HepG2 (cell line): ENCODE measurements around the gene ZNF217. TPM values are rescaled to one million over a fixed set of nuclear protein-coding genes. Genes with fewer than 3 reads are reported as not detected.

Source experiments
- ATAC-seq: fragments of 200-7000 bp; cut with Tn5 transposase; 3 replicates; pipeline ENCODE4 v1.9.1; 2020; ENCODE audit warnings: mild to moderate bottlenecking, moderate library complexity
- BruUV-seq: library from RNA; stranded (reverse); fragments of 400-500 nt; replicated peaks from 2 replicates; lab custom pipeline; 2021; lab: Mats Ljungman, UMichigan
- CTCF ChIA-PET: fragments of 300-600 bp; formaldehyde crosslinking; extraction: SDS; loops from one replicate; lab custom pipeline; 2021; ENCODE audit warnings: low total read pairs, inconsistent platforms, low intra/inter-chr PET ratio; lab: Yijun Ruan, JAX
- POLR2A ChIA-PET: fragments of 350-600 bp; sonication (Branson Sonifier 250); formaldehyde crosslinking; loops from one replicate; lab custom pipeline; 2020; ENCODE audit warnings: antibody characterized with exemption, inconsistent platforms; lab: Yijun Ruan, JAX
- DNase-seq: peaks from one replicate; pipeline ENCODE4 v3.0.0-alpha.2; 2015; ENCODE audit warnings: low spot score
- FAIRE-seq: peaks from 3 replicates; lab custom pipeline; 2011; peaks lifted over from hg19 to GRCh38; lab: Jason Lieb, UNC
- H2AFZ ChIP-seq: one replicate; pipeline ENCODE4 v1.6.1; 2011; ENCODE audit warnings: low read length, inconsistent platforms
- H3K27ac ChIP-seq: fragments of 300-600 bp; 3 replicates; pipeline ENCODE4 v1.8.0; 2011; ENCODE audit warnings: mixed run types, mild to moderate bottlenecking, mixed read lengths, low read length, inconsistent platforms; ENCODE audit not compliant: insufficient read depth; ENCODE audit errors: extremely low read length
- H3K27me3 ChIP-seq, 2 experiments: fragments of 200-600 bp in 1 of 2; 2 replicates in 1 of 2; 3 replicates in 1 of 2; pipeline versions ENCODE4 v1.6.0 to v1.8.0; 2011; ENCODE audit warnings: low read length in 2 of 2, mild to moderate bottlenecking in 2 of 2, moderate library complexity in 2 of 2, inconsistent platforms in 1 of 2; ENCODE audit not compliant: insufficient read depth in 2 of 2, control insufficient read depth in 1 of 2
- H3K36me3 ChIP-seq, 2 experiments: fragments of 200-600 bp in 1 of 2; replicated peaks in 1 of 2; 2 replicates in 1 of 2; 3 replicates in 1 of 2; pipeline versions ENCODE4 v1.5.1 to v1.8.0; 2011; ENCODE audit warnings: low read length in 2 of 2, inconsistent platforms in 1 of 2; ENCODE audit not compliant: insufficient read depth in 2 of 2, control insufficient read depth in 1 of 2
- H3K4me1 ChIP-seq: 2 replicates; pipeline ENCODE4 v1.5.1; 2012; ENCODE audit warnings: low read length, inconsistent platforms; ENCODE audit not compliant: insufficient read depth
- H3K4me2 ChIP-seq: 2 replicates; pipeline ENCODE4 v1.6.0; 2011; ENCODE audit warnings: low read depth, low read length, inconsistent platforms
- H3K4me3 ChIP-seq, 3 experiments: fragments of 200-600 bp in 1 of 3; sonication (generic), shearing (Covaris generic) in 1 of 3; replicated peaks in 1 of 3; 2 replicates each; pipeline ENCODE4 v1.5.1; 2011 to 2016; ENCODE audit warnings: low read length in 3 of 3, inconsistent platforms in 2 of 3, low read depth in 2 of 3, mild to moderate bottlenecking in 2 of 3, control low read depth in 1 of 3, mixed read lengths in 1 of 3; ENCODE audit not compliant: insufficient read depth in 1 of 3
- H3K79me2 ChIP-seq: one replicate; pipeline ENCODE4 v1.6.1; 2011; ENCODE audit warnings: low read length, inconsistent platforms; ENCODE audit not compliant: insufficient read depth
- H3K9ac ChIP-seq: 2 replicates; pipeline ENCODE4 v1.6.0; 2011; ENCODE audit warnings: mild to moderate bottlenecking, low read depth, low read length, inconsistent platforms; ENCODE audit not compliant: insufficient read depth
- H3K9me3 ChIP-seq: 2 replicates; pipeline ENCODE4 v1.5.1; 2012; ENCODE audit warnings: mild to moderate bottlenecking, low read length
- H4K20me1 ChIP-seq: 2 replicates; pipeline ENCODE4 v1.6.0; 2011; ENCODE audit warnings: inconsistent platforms, mild to moderate bottlenecking, low read length, moderate library complexity; ENCODE audit not compliant: insufficient read depth
- CEBPG ChIP-seq: IDR thresholded peaks from 2 replicates; pipeline ENCODE4 v1.6.1; 2016
- FOSL2 ChIP-seq: sonication (generic); formaldehyde crosslinking; IDR thresholded peaks from 2 replicates; pipeline ENCODE4 v1.4.0; 2020; ENCODE audit warnings: missing genetic modification reagents
- FOXA3 ChIP-seq: IDR thresholded peaks from 2 replicates; pipeline ENCODE4 v1.6.1; 2016; ENCODE audit warnings: missing genetic modification reagents, missing compliant biosample characterization
- GATAD1 ChIP-seq: IDR thresholded peaks from 2 replicates; pipeline ENCODE4 v1.6.1; 2016; ENCODE audit warnings: missing genetic modification reagents, missing compliant biosample characterization
- KDM2A ChIP-seq: sonication (generic); formaldehyde crosslinking; IDR thresholded peaks from 2 replicates; pipeline ENCODE4 v1.4.0; 2020; ENCODE audit warnings: low read depth, missing genetic modification reagents, borderline replicate concordance
- MTF1 ChIP-seq: sonication (generic); formaldehyde crosslinking; IDR thresholded peaks from 2 replicates; pipeline ENCODE4 v1.5.0; 2020; ENCODE audit warnings: missing genetic modification reagents
- NAIF1 ChIP-seq: sonication (generic); formaldehyde crosslinking; IDR thresholded peaks from 2 replicates; pipeline ENCODE4 v1.5.0; 2020; ENCODE audit warnings: mild to moderate bottlenecking, missing genetic modification reagents, borderline replicate concordance
- NFE2 ChIP-seq: sonication (generic); formaldehyde crosslinking; IDR thresholded peaks from 2 replicates; pipeline ENCODE4 v1.4.0; 2020; ENCODE audit warnings: missing genetic modification reagents
- RXRB ChIP-seq: IDR thresholded peaks from 2 replicates; pipeline ENCODE4 v1.6.1; 2016; ENCODE audit warnings: borderline replicate concordance, missing genetic modification reagents, missing compliant biosample characterization
- THRA ChIP-seq: sonication (generic); formaldehyde crosslinking; IDR thresholded peaks from 2 replicates; pipeline ENCODE4 v1.4.0; 2020; ENCODE audit warnings: missing genetic modification reagents, borderline replicate concordance
- ZBTB49 ChIP-seq: sonication (generic); formaldehyde crosslinking; IDR thresholded peaks from 2 replicates; pipeline ENCODE4 v1.4.0; 2020; ENCODE audit warnings: missing genetic modification reagents, borderline replicate concordance
- ZEB1 ChIP-seq: IDR thresholded peaks from 2 replicates; pipeline ENCODE4 v1.6.1; 2012; ENCODE audit warnings: mild to moderate bottlenecking, low read depth, inconsistent platforms; ENCODE audit not compliant: insufficient replicate concordance
- ZGPAT ChIP-seq: IDR thresholded peaks from 2 replicates; pipeline ENCODE4 v1.6.1; 2016; ENCODE audit warnings: mild to moderate bottlenecking
- ZKSCAN8 ChIP-seq: IDR thresholded peaks from 2 replicates; pipeline ENCODE4 v1.6.1; 2016; ENCODE audit warnings: borderline replicate concordance, missing genetic modification reagents, missing compliant biosample characterization
- ZNF577 ChIP-seq: sonication (generic); formaldehyde crosslinking; IDR thresholded peaks from 2 replicates; pipeline ENCODE4 v1.4.0; 2020; ENCODE audit warnings: mild to moderate bottlenecking, low read depth, missing genetic modification reagents, borderline replicate concordance
- ZNF615 ChIP-seq: sonication (generic); formaldehyde crosslinking; IDR thresholded peaks from 2 replicates; pipeline ENCODE4 v1.5.0; 2020; ENCODE audit warnings: mild to moderate bottlenecking, missing genetic modification reagents, borderline replicate concordance
- ZNF670 ChIP-seq: sonication (generic); formaldehyde crosslinking; IDR thresholded peaks from 2 replicates; pipeline ENCODE4 v1.8.0; 2022; ENCODE audit warnings: mild to moderate bottlenecking, missing genetic modification reagents, borderline replicate concordance
- ZNF720 ChIP-seq: sonication (generic); formaldehyde crosslinking; IDR thresholded peaks from 2 replicates; pipeline ENCODE4 v1.4.0; 2020; ENCODE audit warnings: missing genetic modification reagents
- WGBS: methylation state at CpG from one replicate; pipeline ENCODE4 v1.1.6; 2017; ENCODE audit warnings: low lambda C conversion rate; 5-methylcytosine and 5-hydroxymethylcytosine counted together
- in situ Hi-C: cut with HindIII; loops from 2 replicates; pipeline ENCODE4 v1.10.0; 2017; ENCODE audit warnings: low pct_unique_long_range_greater_than_20kb; ENCODE audit not compliant: extremely low pct_ligation_motif_present
- intact Hi-C: fragments of 100-400 bp; cut with micrococcal nuclease; formaldehyde crosslinking; loops from one replicate; pipeline ENCODE4 v1.10.0; 2022; ENCODE audit not compliant: unreplicated experiment
- polyA plus RNA-seq, 8 experiments: library from polyadenylated mRNA; depleted of rRNA in 3 of 8; stranded (reverse) in 7 of 8; unstranded in 1 of 8; fragments of >200 nt; fragmentation: Illumina TruSeq in 4 of 8; extraction: Trizol in 4 of 8; gene quantifications; 2 replicates each; pipeline versions ENCODE4 v1.2.1 to v1.2.3, GENCODE V29; 2011 to 2016; ENCODE audit warnings: low read depth in 4 of 8, missing spikeins in 1 of 8, mixed read lengths in 1 of 8; ENCODE audit not compliant: insufficient read depth in 1 of 8
- total RNA-seq, 5 experiments: library from RNA; depleted of rRNA; stranded (reverse); fragments of >200 nt; fragmentation: Illumina TruSeq; extraction: Trizol; gene quantifications; 2 replicates each; pipeline ENCODE4 v1.2.3, GENCODE V29; 2016; ENCODE audit warnings: low read depth in 1 of 5

Gene ZNF217
- total and polyA plus RNA-seq, 2 of the 13 experiments (the other 11 are each of a cell fraction or from before 2014, with no cell fraction given), result 22.3 to 29.8 TPM

- H4K20me1 ChIP-seq, result no peaks in the 10 kb centered on the region
- H3K4me3 ChIP-seq, result peak overlapping the region in 2 of 3 experiments; percentile 15 to 51; a peak in 4 of 6 replicates
- ChIA-PET POLR2A (interaction anchor here (0.9 to 2.1 kb wide), 10 partner anchors 11 to 517 kb away, joined by 3 to 12 read pairs (median 5); no protein-coding TSS in a partner anchor), CTCF (no interaction called here)
- H3K9ac ChIP-seq, result no peak overlapping the region
- peak overlapping the region; percentile 68 for H3K4me2 ChIP-seq
- no TSS peak for BruUV-seq
- in situ Hi-C loops, result no loop called here
- no peak overlapping the region for H2AFZ ChIP-seq
- H3K79me2 ChIP-seq, result no peaks in the 10 kb centered on the region
- intact Hi-C loops, result loop anchor here (1.0 kb wide), 1 partner anchor 390 kb away; no protein-coding TSS in a partner anchor
- DNase-seq (peak; percentile 63), FAIRE-seq (peak; percentile 47), ATAC-seq (peak; percentile 25)
- H3K27ac ChIP-seq, result peak overlapping the region; percentile 73
- H3K27me3 ChIP-seq, result no peaks in the 10 kb centered on the region
- WGBS, result 29% methylated on average over 11 of the region's 11 CpGs
- peaks cover 74% of the 10 kb centered on the region for H3K4me1 ChIP-seq
- no peaks in the 10 kb centered on the region for H3K36me3 ChIP-seq
- H3K9me3 ChIP-seq, result no peaks in the 10 kb centered on the region
- TF ChIP-seq ZBTB49 (CRISPR knock-in tag) (0 out of 2 replicates have a peak, but pooled peaks have one; percentile 37), ZGPAT (CRISPR knock-in tag) (peak; percentile 37), ZNF577 (CRISPR knock-in tag) (no peak), ZEB1 (peak; percentile 27), NAIF1 (0 out of 2 replicates have a peak, but pooled peaks have one; percentile 52), RXRB (CRISPR knock-in tag) (peak; percentile 28; the same call in 1 of the 2 replicates), GATAD1 (CRISPR knock-in tag) (0 out of 2 replicates have a peak, but pooled peaks have one; percentile 13), KDM2A (CRISPR knock-in tag) (0 out of 2 replicates have a peak, but pooled peaks have one; percentile 39), FOSL2 (CRISPR knock-in tag) (peak; percentile 14; the same call in 1 of the 2 replicates), CEBPG (CRISPR knock-in tag) (peak; percentile 83), MTF1 (CRISPR knock-in tag) (no peak), FOXA3 (CRISPR knock-in tag) (peak; percentile 20), ZNF720 (no peak), ZNF615 (CRISPR knock-in tag) (no peak), NFE2 (peak; percentile 61; the same call in 1 of the 2 replicates), ZNF670 (CRISPR knock-in tag) (0 out of 2 replicates have a peak, but pooled peaks have one; percentile 10), ZKSCAN8 (CRISPR knock-in tag) (0 out of 2 replicates have a peak, but pooled peaks have one; percentile 35), THRA (CRISPR knock-in tag) (0 out of 2 replicates have a peak, but pooled peaks have one; percentile 11)
These were observed 43.1 kb downstream of the ZNF217 start for GRCh38 chr20:53550280-53551187.
